Neural cell (in vitro differentiated cells): ENCODE results near the gene PADI3.

Experiments used
- CTCF ChIP-seq: fragments of 450-650 bp; IDR thresholded peaks from 2 replicates; pipeline ENCODE4 v1.5.1; 2014; ENCODE audit warnings: antibody characterized with exemption, mild to moderate bottlenecking, moderate library complexity; ENCODE audit not compliant: poor library complexity, severe bottlenecking
- EP300 ChIP-seq: fragments of 450-650 bp; conservative IDR thresholded peaks from 2 replicates; pipeline ENCODE4 v1.6.1; 2014; ENCODE audit warnings: antibody characterized with exemption, mild to moderate bottlenecking, moderate library complexity; ENCODE audit not compliant: poor library complexity, severe bottlenecking
- EZH2 ChIP-seq: fragments of 200-600, 300-800 bp; shearing (Covaris generic), sonication (generic); IDR thresholded peaks from 2 replicates; pipeline ENCODE4 v1.6.1; 2014; ENCODE audit warnings: antibody characterized with exemption, low read length, borderline replicate concordance, mild to moderate bottlenecking; ENCODE audit not compliant: insufficient read depth, poor library complexity, severe bottlenecking
- MXI1 ChIP-seq: fragments of 450-650 bp; conservative IDR thresholded peaks from 2 replicates; pipeline ENCODE4 v1.6.1; 2014; ENCODE audit warnings: antibody characterized with exemption, mild to moderate bottlenecking; ENCODE audit not compliant: poor library complexity, severe bottlenecking
- POLR2AphosphoS5 ChIP-seq: IDR thresholded peaks from 2 replicates; pipeline ENCODE4 v1.6.1; 2012
- RAD21 ChIP-seq: fragments of 450-650 bp; conservative IDR thresholded peaks from 2 replicates; pipeline ENCODE4 v1.6.1; 2014; ENCODE audit warnings: antibody characterized with exemption, mild to moderate bottlenecking, moderate library complexity

DNA sequence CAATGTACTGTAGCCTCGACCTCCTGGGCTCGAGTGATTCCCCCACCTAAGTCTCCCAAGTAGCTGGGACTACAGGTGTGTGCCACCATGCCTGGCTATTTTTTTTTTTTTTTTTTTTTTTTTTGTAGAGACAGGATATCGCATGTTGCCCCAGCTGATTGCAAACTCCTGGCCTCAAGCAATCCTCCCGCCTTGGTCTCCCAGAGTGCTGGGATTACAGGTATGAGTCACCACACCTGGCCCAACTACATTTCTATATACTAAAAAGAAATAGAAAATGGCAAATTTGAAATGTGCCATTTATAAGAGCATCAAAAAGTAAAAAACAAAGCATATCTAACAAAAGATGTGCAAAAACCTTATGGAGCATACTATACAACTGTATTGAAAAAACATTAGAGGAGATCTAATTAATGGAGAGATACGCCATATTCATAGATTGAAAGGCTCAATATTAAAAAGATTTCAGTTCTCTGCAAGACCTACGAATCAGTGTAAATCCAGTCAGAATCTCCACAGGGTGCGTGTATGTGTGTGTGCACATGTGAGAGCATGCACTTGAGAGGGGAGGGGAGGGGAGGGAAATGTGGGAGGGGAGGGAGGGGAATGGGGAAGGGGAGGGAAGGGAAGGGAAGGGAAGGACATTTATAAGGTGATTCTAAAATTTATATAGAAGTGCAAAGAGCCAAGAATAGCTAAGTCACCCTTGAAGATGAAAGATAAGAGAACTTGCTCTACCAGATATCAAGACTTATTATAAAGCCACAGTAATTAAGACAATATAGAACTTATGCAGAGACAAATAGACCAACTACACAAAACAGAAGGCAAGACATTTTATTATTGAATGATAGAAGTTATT lies 43.6 kb downstream of the PADI3 start:
- TF ChIP-seq CTCF (no peak), EZH2 (no peak), EP300 (no peak), MXI1 (no peak), RAD21 (no peak), POLR2AphosphoS5 (no peak)
